Suppressor macrophage treated with lipopolysaccharide for 4 hours (primary cell): ENCODE measurements around the gene MXD3.
"Not testable (repeated sequence)": the region's sequence is repeated elsewhere in the genome, so short reads cannot be mapped to it uniquely, and the experiment has no call there.

Experiments used
- DNase-seq: peaks from one replicate; pipeline ENCODE4 v3.0.0-alpha.2; 2020

The MXD3 gene

GRCh38 chr5:177319913-177320588 is 8.4 kb upstream of the MXD3 start:
- DNase-seq: no peak

- DNase-seq: peak; percentile 84
Observed at GRCh38 chr5:177317959-177318377, 6.3 kb upstream of the MXD3 start.

GRCh38 chr5:177316005-177316404 is 4.3 kb upstream of the MXD3 start:
- DNase-seq: no peak

- no peak for DNase-seq
Observed at GRCh38 chr5:177315411-177315810, 3.7 kb upstream of the MXD3 start.

- DNase-seq: no peak
Observed at GRCh38 chr5:177314376-177315342, 3.0 kb upstream of the MXD3 start.

DNA sequence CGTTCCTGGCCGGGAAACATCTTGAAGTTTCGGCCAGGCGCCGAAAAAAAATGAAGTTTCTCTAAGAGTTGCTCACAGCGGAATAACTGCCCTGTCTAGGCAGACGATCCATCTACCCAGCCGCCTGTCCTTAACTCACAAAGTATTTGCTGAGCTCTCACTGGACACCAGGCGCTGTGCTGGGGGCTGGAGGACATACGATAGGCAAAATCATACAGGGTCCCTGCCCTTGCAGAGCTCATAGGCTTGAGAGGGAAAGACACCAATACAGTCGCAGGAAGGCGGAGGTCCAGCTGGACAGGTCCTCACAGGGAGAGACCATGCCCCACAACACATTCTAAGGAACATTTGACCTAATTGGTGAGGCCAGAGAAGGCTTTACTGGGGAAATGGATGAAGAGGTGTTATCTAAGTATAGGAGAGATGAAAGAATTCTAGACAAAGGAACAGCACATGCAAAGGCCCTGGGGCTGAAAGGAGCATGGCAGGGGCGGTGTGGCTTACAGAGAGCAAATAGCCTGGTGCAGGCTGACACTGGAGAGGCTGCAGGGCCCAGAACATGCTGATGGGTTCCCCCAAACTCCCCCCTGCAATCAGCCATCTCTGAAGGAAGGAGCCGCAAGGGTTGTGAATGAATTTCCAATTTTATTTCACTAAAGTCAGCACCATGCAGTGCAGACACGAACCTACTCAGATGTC is 2.0 kb upstream of the MXD3 start:
- DNase-seq: no peak

GRCh38 chr5:177312649-177313181 is 1.0 kb upstream of the MXD3 start:
- no peak for DNase-seq

DNA sequence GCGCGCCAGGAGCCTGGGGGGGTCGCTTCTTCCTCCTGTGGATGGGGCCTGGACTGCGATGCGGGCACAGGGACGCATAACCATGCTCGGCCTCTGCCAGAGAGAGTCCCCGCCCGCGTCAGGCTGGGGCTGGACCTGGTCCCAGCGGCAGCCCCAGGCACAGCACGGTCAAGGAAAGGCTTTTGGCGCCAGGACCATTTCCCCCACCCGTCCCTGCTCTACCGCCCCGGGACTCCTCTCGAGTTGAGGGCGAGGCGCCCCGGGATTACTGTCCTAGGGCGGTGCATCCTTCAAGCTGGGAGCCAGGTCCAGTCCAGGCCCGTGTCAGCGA is 341 bp downstream of the MXD3 start:
- no peak for DNase-seq

GRCh38 chr5:177310757-177311391 is 824 bp downstream of the MXD3 start:
- DNase-seq: peak; percentile 51

DNA sequence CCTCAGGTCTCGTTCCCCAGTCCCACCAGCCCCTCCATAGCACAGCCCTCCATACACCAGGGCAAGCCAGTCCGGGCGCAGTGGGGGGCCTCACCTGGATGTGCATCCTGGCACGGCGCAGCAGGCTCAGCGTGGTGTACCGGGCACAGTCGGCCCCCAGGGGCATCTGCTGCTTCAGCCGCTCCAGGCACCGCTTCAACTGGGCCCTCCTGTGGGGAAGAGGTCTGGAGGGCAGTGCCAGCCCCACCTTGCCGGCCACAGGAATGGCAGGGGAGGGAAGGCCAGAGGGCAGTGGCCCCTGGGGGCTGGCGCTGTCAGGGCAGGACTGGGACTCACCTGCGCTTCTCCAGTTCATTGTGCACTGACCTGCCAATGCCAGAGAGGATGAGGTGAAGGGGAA is 1.4 kb downstream of the MXD3 start:
- no peak for DNase-seq

GRCh38 chr5:177309351-177310191 is 2.1 kb downstream of the MXD3 start:
- peak; percentile 52 for DNase-seq

GRCh38 chr5:177308740-177309139 is 3.0 kb downstream of the MXD3 start:
- no peak for DNase-seq

- DNase-seq: no peak
Observed at GRCh38 chr5:177307544-177308363, 3.9 kb downstream of the MXD3 start.

- peak; percentile 95 for DNase-seq
Observed at GRCh38 chr5:177306674-177307543, 4.8 kb downstream of the MXD3 start.

- DNase-seq: not testable (repeated sequence)
Observed at GRCh38 chr5:177306103-177306640, 5.5 kb downstream of the MXD3 start.

DNA sequence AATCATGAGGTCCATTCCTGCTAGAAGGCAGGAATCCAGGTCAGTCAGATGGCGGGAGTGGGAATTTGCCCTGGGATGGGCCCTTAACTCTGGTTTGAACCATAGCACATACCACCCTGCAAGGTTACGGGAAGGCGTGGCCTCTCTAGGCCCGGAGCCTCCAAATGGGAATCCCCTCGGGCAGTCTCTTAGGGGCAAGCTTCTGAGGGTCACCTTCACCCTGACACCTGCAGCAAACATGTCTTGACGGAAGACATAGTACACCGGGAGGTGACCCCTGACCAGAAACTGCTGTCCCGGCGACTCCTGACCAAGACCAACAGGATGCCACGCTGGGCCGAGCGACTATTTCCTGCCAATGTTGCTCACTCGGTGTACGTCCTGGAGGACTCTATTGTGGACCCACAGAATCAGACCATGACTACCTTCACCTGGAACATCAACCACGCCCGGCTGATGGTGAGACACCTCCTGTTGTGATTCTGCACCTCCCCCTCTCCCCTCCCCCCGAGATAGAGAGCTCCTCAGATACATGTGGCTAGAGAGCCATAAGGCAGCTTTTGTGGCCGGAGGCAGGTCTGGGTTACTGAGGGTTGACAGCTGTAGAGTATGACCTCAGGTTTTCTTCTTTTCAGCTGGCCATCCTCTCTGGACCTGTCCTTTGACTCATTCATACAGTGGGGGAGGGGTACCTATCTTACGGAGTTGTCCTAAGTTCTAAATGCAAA is 7.1 kb downstream of the MXD3 start:
- no peak for DNase-seq

DNA sequence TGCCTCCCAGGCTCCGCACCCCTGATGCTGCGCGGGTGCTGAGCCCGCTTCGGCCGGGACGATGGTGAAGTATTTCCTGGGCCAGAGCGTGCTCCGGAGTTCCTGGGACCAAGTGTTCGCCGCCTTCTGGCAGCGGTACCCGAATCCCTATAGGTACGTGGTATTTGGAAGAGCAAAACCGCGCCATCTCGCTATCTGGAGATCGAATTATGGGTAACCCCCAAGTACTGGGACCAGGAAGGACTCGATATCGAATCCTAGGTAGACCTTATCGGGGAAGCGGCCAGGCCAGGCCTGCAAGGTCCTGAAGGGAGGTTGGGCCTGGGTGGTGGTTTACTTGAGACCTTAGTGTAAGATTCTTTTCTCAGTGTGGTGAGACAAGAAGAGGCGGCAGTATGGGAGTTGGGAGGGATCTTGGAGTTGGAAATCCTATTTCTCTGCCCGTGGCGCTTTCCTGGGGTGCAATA is 7.7 kb downstream of the MXD3 start:
- no peak for DNase-seq

DNA sequence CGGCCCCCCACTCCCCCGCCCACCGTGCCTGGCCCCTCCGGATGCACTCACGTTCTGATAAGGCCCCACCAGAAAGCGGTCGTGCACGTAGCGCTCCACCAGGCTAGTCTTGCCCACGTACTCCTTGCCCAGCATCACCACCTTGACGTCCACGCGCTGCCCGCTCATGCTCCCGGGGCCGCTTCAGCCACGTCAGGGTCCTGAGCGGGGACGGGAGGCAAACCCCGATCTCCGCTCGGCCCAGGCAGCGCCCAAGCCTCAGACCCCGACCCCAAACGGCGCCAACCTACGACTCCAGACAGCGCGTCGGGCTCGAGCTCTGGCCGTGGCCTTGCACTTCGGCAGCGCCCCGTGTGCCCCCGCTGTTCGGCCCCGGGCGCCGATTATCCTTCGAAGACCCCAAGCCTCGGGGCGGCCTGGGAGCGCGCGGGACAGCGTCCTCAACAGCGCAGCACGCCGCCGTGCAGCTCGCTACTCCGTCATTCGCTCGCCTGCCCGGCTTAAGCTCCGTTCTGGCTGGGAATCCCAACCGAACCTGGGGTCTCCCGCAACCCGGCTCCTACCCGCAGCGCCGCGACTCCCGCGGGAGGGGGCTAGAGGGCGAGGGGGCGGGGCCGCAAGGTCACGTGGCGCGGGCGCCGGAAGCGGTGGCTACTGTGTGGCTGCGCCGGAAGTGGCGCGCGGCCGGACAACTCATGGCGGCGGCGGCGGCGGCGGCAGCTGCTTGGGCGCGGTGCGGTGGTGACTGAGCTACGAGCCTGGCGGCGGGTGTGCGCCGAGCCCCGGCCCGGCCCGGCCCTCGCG is 8.4 kb downstream of the MXD3 start, which contains the start of the genes PRELID1 and RAB24:
PRELID1 (plus strand) TSS at position 679 of the 804 bp plus-strand sequence. CDS start 187 bp downstream, outside the sequence.
RAB24 (minus strand) TSS at position 599 of the 804 bp plus-strand sequence; CDS start at position 168, 431 bp downstream.
- DNase-seq: peak; percentile 95
